Tongue (tissue), 2 donors: ENCODE measurements around the gene RAE1. TPM values are rescaled to one million over a fixed set of nuclear protein-coding genes. Genes with fewer than 3 reads are reported as not detected.
A peak's percentile ranks its signal among the peaks of the same experiment; 100 is the strongest.
"Not testable (repeated sequence)": the region's sequence is repeated elsewhere in the genome, so short reads cannot be mapped to it uniquely, and the experiment has no call there.

Source experiments
- DNase-seq: peaks from one replicate; pipeline ENCODE4 v3.0.0-alpha.2; 2015
- total RNA-seq: library from RNA; depleted of rRNA; stranded (reverse); fragments of >200 nt; gene quantifications from one replicate; pipeline ENCODE4 v1.2.3, GENCODE V29; 2014

Gene RAE1
- total RNA-seq, 1 donor from 2014 or later = 27.5 TPM

DNA sequence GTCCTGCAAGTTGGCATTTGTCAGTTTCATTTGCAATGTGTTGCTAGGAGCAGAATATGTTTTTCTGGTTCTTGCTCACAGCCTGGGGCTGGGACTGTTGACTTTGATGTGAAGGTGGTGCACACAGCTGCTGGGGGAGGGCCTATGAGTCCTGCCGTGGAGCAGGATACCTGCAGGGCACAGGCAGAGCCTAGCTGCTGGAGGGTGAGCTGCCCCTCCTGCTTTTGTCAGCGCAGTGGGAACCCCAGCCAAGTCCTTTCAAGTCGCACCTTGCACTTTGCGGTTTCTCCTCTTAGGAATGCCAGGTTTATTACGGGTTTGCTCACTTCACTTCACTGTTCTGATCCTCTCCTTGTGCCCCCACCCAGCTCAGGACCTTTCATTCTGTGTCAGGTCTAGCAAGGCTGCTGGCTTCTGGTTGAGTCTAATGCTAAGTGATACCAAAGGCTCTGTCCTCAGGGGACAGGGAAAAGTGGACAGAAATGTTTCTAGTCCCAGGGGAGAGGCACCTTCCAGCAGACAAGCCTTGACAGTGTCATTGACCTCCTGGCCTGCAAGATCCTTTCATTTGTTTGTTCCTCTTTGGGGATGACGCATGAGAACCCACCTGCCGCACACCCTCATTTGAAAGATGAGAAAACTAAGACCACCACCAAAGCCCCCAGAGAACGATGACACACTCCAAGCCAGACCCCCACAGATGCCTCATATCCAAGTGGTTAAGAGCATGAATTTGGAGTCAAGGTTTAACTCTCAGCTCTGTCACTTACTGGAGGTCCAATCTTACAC, 24.2 kb upstream of the RAE1 start:
- peak; percentile 70 for DNase-seq

DNA sequence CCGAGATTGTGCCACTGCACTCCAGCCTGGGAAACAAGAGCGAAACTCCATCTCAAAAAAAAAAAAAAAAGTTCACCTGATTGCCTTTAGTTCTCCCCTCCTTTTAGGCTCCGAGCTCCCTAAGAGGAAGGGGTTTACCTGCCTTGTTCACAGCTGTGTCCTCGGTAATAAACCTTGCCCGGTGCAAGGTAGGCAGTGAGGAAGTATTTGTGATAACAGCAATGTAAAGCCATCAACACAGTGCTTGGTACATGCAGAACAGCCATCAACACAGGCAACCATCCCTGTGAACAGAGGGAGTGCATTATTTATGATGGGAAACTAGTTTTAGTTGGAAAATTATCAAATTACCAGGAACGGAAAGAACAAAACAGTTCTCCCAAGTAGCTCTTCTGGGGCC, 23.2 kb upstream of the RAE1 start:
- DNase-seq = no peak

DNA sequence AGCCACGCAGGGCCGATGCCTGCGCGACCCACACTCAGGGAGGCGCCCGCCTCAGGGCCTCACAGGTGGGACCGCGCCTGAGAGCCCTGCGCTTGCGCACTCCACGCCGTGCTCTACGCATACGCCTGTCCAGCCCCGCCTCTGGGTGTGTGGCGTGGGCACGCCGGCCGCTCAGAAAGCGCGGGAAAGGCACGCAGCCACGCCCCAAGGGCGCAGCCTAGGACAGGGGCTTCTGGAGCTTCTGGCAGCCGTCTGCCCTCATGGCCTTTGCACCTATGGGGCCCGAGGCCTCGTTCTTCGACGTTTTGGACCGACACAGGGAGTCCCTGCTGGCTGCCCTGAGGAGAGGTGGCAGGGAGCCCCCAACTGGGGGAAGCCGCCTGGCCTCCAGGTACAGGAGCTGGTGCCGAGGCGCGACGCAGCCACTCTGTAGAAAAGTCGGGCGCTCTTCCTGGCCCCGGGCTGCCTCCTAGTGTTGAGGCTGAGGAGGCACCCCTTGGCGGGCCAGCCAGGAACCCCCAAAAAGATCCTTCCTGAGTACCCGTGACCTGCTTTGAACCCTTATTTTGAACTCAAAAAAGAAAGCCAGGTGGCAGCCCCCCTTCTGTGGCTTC, 21.3 kb upstream of the RAE1 start, which contains the start of gene SPO11:
SPO11 (plus strand) TSS at position 196 of the 614 bp plus-strand sequence; CDS start at position 261, 65 bp downstream.
- no peak for DNase-seq

DNA sequence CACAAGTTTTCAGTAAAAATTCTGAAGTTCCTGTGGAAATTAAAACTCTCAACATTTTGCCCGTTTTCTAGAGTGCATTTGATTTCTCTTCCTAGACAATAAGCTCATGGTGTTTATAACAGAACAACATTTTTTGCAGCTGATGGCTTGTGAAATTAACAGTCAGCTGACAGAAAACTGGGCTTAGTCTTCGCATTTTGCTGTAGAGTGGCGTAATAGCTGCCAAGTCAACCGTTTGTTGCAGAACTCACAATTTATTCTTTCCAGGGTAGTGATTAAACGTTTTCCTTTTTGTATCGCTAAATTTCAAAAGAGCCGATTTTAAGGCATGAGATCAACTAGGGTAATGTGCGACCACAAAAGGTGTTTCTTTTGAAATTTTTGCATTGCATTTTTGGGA, 20.1 kb upstream of the RAE1 start:
- no peak for DNase-seq

DNA sequence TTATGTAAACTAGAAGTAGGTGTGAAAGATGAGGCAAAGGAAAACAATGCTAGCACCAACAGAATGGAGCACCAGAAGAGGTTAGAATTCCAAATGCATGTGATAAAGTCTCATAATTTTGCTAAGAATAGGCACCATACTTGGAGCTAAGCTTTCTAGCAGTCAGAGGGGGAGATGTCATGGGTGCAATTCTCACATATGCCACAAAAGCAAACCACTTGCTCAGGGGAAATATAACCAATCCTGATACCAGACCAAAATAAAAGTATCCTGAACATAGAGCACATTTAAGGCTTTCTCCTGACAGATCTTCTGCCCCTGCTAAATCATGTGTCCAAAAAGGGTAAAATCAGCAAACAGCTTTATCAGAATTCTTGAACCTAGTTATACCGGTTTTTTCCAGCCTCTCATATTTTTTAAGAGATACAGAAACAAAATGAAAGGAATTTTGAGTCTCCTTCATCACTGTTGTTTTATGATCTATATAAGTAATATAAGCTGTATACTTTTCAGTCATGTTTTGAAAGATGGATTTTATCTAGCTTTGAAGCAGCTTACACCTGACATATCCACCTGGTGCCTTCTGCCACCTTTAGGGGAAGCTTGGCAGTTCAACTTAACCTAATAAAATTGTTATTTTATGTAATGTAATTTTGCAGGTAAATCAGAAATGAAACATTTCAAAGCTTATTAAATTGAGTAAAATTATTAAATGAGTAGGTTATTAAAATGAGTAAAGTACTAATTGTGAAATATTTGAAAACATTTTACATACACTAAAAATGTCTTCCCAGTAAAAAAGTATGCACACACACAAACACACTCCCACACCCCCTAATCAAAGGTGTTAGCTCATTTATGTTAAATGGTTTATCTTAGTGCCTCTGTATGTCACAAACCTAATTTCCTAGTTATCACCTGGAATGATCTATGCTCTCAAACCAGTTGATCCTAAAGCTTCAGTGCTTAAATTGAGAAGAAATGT, 18.7 kb upstream of the RAE1 start:
- no peak for DNase-seq

DNA sequence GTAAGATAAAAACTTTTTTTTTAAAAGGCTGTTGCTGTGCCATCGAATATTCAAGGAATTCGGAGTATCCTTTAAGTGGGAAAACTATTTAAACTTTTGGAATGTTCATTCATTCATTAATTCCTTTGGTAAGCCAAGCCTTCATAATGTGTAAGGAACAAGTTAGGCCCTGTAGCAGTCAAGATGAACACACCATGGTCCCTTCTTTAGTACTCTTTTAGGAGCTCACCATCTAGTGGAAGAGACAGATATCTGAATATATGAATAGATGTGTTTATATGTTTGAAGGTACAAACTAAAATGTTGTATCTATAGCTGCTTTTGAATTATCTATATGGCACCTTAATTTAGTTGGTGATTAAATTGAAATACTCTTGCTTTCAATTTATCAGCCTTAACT, 15.7 kb upstream of the RAE1 start:
- DNase-seq = peak; percentile 54

DNA sequence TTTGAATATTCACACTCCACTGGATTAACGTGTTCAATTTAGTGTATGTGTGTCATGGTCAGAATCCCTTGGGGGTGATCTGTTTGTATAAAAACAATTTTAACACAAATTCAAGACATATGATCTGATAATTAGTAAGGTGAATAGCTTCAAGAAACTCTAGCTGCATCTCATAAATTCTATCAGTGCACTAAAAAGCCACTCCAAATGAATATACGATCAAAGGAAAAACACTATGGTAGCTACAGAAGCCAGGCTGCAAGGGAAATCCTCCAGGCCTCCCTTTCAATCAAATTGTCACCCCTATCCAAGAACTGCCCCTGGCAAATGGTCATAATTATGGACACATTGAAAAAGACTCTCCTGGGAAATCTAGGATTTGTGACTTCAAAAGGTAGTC, 9.4 kb upstream of the RAE1 start:
- DNase-seq = no peak

DNA sequence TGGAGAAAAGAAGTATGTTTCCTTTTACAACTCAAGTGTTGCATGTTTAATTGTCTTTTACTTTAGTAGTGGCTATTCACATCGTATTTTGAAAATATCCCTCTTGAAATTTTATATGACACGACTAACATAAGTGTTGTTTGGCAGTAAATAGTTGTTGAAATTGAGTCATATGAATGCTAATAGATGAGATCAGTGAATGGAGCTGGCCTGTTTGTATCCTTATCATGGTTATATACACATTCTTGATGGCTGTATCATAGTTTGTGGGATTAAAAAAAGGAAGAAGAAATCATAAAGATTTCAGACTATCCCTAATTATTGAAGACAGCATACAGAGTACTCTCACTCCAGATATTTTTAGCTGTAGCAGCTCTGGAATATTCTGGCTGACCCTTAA, 8.2 kb upstream of the RAE1 start:
- DNase-seq = no peak

DNA sequence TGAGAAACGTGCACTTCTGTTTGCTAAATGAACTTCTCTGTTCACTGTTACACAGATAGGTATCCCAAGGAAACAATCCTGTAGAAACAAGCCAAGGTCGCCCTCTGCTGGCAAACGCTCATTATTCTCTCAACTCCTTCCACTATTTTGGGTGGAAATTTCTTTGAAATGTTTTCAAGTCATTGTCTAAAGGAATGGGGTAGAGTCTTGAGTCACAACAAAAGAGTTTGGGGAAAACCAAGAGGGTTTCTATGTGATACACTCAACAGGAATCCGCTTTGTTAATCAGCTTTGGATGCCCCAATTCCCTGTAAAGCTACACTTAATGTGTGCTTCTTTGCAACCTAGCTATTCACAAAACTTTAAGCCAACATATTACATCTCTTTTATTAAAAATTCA, 4.6 kb upstream of the RAE1 start:
- DNase-seq = peak; percentile 89

DNA sequence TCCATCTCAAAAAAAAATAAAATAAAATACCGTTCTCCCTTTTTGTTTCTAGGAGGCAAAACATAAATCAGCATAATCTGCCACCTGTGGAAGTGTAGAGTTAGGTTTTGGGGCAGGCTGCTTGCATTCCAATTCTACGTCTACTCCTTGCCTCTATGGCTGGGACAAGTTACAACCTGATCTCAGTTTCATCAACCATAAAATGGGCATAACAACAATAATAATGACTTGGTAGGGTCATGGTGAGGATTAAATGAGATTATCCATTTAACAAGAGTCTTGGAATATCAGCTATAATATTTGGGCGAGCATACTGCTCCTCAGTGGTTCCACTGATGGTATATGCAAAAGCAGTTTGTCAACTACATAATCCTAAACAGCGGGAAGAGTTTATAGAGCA, 3.7 kb upstream of the RAE1 start:
- no peak for DNase-seq

DNA sequence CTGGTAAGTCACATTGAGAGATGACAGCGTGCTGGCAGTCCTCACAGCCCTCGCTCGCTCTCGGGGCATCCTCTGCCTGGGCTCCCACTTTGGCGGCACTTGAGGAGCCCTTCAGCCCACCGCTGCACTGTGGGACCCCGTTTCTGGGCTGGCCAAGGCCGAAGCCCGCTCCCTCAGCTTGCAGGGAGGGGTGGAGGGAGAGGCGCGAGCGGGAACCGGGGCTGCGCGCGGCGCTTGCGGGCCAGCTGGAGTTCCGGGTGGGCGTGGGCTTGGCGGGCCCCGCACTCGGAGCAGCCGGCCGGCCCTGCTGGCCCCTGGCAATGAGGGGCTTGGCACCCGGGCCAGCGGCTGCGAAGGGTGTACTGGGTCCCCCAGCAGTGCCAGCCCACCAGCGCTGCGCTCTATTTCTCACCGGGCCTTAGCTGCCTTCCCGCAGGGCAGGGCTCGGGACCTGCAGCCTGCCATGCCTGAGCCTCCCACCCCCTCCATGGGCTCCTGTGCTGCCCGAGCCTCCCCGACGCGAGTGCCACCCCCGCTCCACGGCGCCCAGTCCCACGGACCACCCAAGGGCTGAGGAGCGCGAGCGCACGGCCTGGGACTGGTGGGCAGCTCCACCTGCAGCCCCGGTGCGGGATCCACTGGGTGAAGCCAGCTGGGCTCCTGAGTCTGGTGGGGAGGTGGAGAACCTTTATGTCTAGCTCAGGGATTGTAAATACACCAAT, 2.7 kb upstream of the RAE1 start:
- DNase-seq = not testable (repeated sequence)

DNA sequence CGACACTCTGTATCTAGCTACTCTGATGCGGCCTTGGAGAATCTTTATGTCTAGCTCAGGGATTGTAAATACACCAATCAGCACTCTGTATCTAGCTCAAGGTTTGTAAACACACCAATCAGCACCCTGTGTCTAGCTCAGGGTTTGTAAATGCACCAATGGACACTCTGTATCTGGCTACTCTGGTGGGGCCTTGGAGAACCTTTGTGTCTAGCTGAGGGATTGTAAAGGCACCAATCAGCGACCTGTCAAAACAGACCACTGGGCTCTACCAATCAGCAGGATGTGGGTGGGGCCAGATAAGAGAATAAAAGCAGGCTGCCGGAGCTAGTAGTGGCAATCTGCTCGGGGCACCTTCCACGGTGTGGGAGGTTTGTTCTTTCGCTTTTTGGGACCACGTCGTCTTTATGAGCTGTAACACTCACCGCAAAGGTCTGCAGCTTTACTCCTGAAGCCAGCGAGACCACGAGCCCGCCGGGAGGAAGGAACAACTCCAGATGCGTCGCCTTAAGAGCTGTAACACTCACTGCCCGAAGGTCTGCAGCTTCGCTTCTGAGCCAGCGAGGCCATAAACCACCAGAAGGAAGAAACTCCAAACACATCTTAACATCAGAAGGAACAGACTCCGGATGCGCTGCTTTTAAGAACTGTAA, 2.0 kb upstream of the RAE1 start:
- not testable (repeated sequence) for DNase-seq

DNA sequence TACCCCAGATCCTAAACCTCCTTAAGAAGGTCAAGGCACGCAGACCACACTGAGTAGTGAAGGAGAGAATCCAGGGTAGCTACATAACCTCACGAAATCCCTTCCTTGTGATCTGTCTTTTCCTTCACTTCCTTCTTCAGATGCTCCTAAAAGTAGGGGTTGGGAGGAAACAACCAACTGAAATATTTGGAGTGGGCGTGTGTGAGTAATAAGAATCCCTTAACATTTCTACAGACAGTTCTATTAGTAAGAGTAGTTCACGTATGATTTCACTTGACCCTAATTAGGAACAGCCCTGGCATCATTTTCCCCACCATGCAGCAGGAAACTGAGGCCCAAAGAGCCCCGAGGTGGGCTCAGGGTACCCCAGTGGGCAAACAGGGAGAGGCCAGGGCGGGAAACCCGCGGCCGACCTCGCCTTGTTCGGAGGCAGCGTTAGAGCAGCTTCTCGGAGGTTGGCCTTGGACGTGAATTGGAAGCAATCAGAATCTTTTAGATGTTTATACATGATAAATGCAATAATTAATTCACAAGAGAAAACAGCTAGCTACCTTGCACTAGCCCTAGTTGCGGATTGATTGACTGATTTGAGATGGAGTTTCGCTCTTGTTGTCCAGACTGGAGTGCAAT, 859 bp upstream of the RAE1 start:
- DNase-seq = no peak

DNA sequence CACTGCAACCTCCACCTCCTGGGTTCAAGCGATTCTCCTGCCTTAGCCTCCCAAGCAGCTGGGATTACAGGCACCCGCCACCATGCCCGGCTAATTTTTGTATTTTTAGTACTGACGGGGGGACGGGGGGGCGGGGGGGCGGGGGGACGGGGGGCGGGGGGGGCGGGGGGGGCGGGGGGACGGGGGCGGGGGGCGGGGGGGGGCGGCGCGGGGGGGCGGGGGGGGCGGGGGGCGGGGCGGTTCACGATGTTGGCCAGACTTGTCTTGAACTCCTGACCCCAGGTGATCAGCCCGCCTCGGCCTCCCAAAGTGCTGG, 371 bp upstream of the RAE1 start:
- not testable (repeated sequence) for DNase-seq

DNA sequence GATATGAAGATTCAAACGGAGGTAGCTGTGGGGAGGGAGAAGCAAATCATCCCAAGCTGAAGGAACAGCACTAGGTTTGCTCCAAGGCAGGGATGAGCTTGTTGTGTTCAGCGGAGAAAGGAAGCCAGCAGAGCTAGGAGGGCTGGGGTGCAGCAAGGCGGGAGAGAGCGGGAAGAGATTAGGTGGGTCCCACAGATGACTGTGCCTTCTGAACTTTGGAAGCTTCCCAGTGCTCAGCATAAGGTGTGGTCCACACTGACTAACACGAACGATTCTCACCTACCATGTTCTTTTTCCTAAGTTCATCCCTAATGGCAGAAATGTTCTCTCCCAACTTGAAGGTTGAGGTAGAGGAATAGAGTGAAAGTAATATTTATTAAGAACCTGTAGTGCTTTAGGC, 1.2 kb downstream of the RAE1 start:
- no peak for DNase-seq

DNA sequence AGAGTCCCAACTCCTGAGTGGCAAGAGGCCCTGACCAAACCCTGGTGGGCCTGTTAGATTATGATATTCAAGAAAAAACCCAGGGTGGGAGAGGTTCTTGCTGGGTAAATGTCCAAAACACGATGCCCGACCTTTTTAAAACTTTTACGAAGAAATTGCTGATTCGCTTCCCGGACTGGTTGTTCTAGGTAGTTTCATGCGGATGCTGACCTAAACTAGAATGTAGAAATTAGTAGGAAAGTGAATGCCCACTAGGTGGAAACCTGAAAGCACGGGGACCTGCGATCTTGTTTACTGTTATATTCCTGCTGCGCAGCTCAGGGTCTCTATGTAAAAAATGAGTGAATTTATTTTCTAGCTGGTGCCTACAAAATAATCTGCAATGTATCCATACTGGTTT, 2.3 kb downstream of the RAE1 start:
- no peak for DNase-seq

DNA sequence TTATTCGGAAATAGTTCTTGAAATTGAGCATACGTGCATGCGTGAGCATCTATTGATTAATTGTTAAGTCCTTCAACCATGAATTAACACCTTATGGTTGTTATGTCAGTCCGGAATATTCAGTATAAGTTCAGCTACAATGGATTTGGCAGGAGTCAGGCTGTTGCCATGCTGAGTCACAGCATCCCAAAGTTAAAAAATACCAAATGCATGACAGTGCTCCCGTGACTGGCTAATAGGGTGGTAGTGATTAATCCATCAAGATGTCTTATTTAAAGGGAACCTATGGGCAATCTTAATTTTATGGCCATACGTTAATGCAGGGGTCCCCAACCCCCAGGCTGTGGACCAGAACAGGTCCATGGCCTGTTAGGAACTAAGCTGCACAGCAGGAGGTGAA, 10.5 kb downstream of the RAE1 start:
- no peak for DNase-seq

DNA sequence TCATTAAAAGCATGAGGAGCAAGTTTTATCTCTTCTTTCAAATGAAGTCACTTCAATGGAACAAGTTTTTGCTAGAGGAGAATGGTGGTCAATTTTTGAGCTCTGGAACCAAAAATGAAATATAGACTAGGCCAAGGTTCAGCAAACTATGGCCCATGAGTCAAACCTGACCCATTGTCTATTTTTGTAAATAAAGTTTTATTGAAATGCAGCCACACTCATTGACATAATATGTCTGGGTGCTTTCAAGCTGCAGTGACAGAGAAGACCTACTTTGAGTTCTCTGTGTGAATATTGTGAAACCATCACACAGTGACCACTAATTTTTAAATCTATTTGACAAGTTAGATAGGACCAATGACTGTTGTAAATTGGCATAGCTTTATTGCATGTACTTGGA, 13.4 kb downstream of the RAE1 start:
- DNase-seq = no peak

DNA sequence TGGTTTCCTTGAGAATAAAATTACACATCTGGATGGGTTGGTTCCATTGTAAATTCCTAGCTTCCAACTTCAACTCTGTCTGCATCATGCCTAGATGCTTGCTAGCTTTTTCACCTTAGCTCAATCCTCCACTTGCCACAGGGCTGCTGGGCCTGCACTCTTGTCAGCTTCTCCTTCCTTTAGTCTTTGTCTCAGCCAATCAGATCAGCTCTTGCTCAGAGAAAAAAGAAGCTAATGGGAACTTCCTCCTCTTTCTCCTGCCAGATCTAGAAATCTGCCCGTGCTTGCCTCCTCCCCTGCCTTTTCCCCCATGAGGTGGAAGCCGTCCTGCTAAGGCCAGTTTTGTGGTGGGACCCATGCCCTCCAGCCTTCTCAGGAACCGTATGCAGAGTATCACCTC, 18.5 kb downstream of the RAE1 start:
- no peak for DNase-seq

DNA sequence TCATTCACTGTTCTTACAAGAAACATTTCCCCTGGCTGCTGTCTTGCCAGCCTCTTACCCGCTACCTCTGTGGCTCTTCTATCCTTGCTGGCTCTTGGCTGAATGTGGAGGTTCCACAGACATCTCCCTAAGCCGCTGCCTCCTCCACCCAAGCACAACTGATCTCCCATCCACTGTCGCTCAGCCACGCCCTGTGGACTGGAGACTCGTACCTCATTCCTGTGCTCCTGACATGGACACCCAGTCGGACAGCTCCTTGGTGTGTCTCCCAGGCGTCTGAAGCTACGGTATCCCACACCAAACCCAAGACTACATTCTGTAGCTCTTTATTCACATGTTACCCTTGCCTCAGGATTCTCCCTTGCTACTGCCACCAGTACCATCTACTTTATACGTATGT, 19.3 kb downstream of the RAE1 start:
- no peak for DNase-seq

DNA sequence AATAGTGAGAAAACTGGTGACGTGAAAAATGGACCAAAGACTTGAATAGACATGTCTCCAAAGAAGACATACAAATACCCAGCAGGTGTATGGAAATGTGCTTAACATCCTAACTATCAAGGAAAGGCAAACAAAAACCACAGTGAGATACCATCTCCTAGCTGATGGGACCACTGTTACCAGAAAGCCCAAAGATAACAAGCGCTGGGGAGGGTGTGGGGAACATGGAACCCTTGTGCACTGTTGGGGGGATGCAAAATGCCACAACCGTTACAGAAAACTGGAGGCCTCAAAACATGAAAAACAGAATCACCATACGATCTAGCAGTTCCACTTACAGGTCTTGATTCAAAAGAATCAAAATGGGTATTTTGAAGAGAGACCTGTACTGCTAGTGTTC, 20.3 kb downstream of the RAE1 start:
- DNase-seq = no peak
